ENCODE measurements around the gene PRAF2. TPM values are rescaled to one million over a fixed set of nuclear protein-coding genes. Genes with fewer than 3 reads are reported as not detected.

Gene PRAF2
- total and polyA plus RNA-seq, 9 of the 15 experiments (the other 6 are each of a cell fraction or from before 2014, with no cell fraction given): 0.24 to 5.7 (median 2.0) TPM

- TF ChIP-seq NFXL1 (CRISPR knock-in tag; IDR thresholded peaks at IDR 0.05) (no peak), ZNF766 (CRISPR knock-in tag; conservative IDR thresholded peaks at IDR 0.05) (no peak), ZNF586 (CRISPR knock-in tag; conservative IDR thresholded peaks at IDR 0.05) (no peak), CBX1 (IDR thresholded peaks at IDR 0.05; ENCODE audit: low read depth) (peak; percentile 51; the same call in 1 of the 2 replicates), FOXM1 (IDR thresholded peaks at IDR 0.05; ENCODE audit: low read depth) (no peak), FOXM1 (CRISPR knock-in tag; IDR thresholded peaks at IDR 0.05; ENCODE audit: low read depth) (no peak), ZNF584 (CRISPR knock-in tag; IDR thresholded peaks at IDR 0.05; ENCODE audit: low read depth) (no peak), CREB5 (CRISPR knock-in tag; IDR thresholded peaks at IDR 0.05) (no peak), FOXJ3 (CRISPR knock-in tag; IDR thresholded peaks at IDR 0.05) (no peak), THAP12 (CRISPR knock-in tag; IDR thresholded peaks at IDR 0.05) (no peak), ZNF121 (CRISPR knock-in tag; conservative IDR thresholded peaks at IDR 0.05) (no peak), ZC3H4 (CRISPR knock-in tag; IDR thresholded peaks at IDR 0.05; ENCODE audit: borderline replicate concordance) (no peak), MCM3 (IDR thresholded peaks at IDR 0.05) (no peak), NEUROD1 (IDR thresholded peaks at IDR 0.05; ENCODE audit: borderline replicate concordance, low read depth, low read length, partially characterized antibody) (peak; percentile 83), ZNF316 (IDR thresholded peaks at IDR 0.05) (no peak), MAFK (IDR thresholded peaks at IDR 0.05; ENCODE audit: low read length) (no peak), SLC30A9 (CRISPR knock-in tag; IDR thresholded peaks at IDR 0.05) (no peak)
These were observed 27.2 kb upstream of the PRAF2 start (continued) for GRCh38 chrX:49100704-49101628.
